22Rv1 (cell line): Measurements from ENCODE around the gene FTL.
A peak's percentile ranks its signal among the peaks of the same experiment; 100 is the strongest.
"Not testable (repeated sequence)": the region's sequence is repeated elsewhere in the genome, so short reads cannot be mapped to it uniquely, and the experiment has no call there.

Source experiments
- H3K27ac ChIP-seq: fragments of 450-650 bp; 2 replicates; pipeline ENCODE4 v1.5.1; 2017
- ZFX ChIP-seq: fragments of 450-650 bp; IDR thresholded peaks from 2 replicates; pipeline ENCODE4 v1.6.1; 2017; ENCODE audit warnings: antibody characterized with exemption, borderline replicate concordance
- TF ChIP-seq, protein P1 (sequence below): fragments of 450-650 bp; IDR thresholded peaks from 2 replicates; pipeline ENCODE4 v1.5.1; 2017; ENCODE audit warnings: mild to moderate bottlenecking

Gene FTL

DNA sequence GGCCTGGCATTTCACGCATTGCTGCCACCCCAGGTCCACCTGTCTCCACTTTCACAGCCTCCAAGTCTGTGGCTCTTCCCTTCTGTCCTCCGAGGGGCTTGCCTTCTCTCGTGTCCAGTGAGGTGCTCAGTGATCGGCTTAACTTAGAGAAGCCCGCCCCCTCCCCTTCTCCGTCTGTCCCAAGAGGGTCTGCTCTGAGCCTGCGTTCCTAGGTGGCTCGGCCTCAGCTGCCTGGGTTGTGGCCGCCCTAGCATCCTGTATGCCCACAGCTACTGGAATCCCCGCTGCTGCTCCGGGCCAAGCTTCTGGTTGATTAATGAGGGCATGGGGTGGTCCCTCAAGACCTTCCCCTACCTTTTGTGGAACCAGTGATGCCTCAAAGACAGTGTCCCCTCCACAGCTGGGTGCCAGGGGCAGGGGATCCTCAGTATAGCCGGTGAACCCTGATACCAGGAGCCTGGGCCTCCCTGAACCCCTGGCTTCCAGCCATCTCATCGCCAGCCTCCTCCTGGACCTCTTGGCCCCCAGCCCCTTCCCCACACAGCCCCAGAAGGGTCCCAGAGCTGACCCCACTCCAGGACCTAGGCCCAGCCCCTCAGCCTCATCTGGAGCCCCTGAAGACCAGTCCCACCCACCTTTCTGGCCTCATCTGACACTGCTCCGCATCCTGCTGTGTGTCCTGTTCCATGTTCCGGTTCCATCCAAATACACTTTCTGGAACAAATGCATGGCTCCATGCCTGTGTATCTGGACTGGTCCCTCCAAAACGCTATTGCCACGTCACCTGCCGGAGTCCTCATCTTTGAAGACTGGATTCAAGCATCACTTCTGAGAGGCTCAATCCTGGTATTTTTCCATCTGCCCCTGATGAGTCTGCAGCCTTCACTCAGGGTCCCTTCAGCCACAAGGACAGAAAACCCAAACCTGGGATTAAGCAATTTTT, 42.3 kb upstream of the FTL start:
- no peak for TF ChIP-seq ZFX
- TF ChIP-seq, protein P1, sequence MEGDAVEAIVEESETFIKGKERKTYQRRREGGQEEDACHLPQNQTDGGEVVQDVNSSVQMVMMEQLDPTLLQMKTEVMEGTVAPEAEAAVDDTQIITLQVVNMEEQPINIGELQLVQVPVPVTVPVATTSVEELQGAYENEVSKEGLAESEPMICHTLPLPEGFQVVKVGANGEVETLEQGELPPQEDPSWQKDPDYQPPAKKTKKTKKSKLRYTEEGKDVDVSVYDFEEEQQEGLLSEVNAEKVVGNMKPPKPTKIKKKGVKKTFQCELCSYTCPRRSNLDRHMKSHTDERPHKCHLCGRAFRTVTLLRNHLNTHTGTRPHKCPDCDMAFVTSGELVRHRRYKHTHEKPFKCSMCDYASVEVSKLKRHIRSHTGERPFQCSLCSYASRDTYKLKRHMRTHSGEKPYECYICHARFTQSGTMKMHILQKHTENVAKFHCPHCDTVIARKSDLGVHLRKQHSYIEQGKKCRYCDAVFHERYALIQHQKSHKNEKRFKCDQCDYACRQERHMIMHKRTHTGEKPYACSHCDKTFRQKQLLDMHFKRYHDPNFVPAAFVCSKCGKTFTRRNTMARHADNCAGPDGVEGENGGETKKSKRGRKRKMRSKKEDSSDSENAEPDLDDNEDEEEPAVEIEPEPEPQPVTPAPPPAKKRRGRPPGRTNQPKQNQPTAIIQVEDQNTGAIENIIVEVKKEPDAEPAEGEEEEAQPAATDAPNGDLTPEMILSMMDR, result no peak
- H3K27ac ChIP-seq, result no peak overlapping the region

DNA sequence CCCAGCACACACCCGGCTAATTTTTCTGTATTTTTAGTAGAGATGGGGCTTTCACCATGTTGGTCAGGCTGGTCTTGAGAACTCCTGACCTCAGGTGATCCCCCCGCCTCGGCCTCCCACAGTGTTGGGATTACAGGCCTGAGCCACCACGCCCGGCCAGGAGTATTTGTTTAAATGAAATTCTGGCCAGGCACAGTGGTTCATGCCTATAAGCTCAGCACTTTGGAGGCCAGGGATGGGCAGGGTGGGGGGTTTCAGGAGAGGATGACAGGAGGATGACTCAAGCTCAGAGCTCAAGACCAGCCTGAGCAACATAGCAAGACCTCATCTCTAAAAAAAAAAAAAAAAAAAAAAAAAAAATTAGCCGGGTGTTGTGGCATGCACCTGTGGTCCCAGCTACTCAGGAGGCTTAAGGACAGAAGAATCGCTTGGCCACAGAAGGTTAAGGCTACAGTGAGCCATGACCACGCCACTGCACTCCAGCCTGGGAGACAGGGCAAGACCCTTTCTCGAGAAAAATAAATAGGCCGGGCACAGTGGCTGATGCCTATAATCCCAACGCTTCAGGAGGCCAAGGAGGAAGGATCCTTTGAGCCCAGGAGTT, 39.8 kb upstream of the FTL start:
- TF ChIP-seq, protein P1, result no peak
- no peak for TF ChIP-seq ZFX
- no peak overlapping the region for H3K27ac ChIP-seq

DNA sequence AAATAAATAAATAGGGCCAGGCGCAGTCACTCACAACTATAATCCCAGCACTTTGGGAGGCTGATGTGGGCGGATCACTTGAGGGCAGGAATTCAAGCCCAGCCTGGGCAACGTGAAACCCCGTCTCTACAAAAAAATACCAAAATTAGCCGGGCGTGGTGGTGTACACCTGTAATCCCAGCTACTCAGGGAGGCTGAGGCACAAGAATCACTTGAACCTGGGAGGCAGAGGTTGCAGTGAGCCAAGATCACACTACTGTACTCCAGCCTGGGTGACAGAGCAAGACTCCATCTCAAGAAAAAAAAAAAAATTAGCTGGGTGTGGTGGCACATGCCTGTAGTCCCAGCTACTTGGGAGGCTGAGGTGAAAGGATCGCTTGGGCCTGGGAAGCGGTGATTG, 39.2 kb upstream of the FTL start:
- not testable (repeated sequence) for H3K27ac ChIP-seq

DNA sequence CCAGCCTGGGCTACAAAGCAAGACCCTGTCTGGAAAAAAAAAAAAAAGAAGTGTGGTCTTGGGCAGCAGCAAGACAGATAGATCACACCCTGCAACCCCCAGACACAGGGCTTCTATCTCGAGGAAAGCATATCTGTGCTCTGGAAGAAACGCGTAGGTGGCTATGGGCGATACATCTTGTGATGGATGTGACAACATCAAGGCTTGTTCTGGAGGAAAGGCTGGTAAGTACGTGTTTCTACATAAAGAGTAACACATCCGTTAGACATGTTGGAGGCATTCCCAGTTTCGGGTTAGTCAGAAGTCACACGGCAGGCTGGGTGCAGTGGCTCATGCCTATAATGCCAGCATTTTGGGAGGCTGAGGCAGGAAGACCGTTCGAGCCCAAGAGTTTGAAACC, 38.2 kb upstream of the FTL start:
- no peak overlapping the region for H3K27ac ChIP-seq
- TF ChIP-seq, protein P1, result no peak
- TF ChIP-seq ZFX, result no peak

DNA sequence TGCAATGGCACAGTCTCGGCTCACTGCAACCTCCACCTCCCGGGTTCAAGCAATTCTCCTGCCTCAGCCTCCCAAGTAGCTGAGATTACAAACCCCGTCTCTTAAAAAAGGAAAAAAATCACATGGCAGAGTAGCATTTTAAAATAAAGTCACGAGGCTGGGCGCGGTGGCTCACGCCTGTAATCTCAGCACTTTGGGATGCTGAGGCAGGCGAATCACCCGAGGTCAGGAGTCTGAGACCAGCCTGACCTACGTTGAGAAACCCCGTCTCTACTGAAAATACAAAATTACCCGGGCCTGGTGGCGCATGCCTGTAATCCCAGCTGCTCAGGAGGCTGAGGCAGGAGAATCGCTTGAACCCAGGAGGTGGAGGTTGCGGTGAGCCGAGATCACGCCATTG, 37.4 kb upstream of the FTL start:
- H3K27ac ChIP-seq, result not testable (repeated sequence)

DNA sequence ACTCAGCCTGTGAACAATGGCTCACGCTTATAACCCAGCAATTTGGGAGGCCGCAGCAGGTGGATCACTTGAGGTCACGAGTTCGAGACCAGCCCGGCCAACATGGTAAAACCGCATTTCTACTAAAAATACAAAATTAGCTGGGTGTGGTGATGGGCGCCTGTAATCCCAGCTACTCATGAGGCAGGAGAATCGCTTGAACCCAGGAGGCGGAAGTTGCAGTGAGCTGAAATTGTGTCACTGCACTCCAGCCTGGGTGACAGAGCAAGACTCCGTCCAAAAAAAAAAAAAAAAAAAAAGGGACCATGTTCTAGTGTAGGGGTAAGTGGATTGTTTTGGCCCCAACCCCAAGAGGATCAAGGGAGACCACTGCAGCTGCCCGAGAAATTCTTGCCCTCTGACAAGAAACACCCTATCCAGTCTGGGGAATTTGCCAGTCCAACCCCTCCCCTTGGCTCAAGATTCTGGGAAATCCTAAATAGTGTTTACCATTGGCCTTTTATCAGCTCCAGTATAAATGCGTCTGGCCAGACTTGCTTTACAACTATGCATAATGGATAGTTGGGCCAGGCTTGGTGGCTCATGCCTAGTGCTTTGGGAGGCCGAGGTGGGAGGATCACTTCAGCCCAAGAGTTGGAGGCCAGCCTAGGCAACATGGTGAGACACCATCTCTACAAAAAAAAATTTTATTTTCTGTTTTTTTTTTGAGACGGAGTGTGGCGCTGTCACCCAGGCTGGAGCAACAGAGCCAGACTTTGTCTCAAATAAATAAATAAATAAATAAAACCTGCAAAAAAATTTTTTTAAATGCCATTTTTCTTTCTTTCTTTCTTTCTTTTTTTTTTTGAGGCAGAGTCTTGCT, 36.7 kb upstream of the FTL start:
- TF ChIP-seq, protein P1, result no peak
- no peak for TF ChIP-seq ZFX
- H3K27ac ChIP-seq, result 0 out of 2 replicates have a peak overlapping the region, but pooled peaks have one; percentile 2

DNA sequence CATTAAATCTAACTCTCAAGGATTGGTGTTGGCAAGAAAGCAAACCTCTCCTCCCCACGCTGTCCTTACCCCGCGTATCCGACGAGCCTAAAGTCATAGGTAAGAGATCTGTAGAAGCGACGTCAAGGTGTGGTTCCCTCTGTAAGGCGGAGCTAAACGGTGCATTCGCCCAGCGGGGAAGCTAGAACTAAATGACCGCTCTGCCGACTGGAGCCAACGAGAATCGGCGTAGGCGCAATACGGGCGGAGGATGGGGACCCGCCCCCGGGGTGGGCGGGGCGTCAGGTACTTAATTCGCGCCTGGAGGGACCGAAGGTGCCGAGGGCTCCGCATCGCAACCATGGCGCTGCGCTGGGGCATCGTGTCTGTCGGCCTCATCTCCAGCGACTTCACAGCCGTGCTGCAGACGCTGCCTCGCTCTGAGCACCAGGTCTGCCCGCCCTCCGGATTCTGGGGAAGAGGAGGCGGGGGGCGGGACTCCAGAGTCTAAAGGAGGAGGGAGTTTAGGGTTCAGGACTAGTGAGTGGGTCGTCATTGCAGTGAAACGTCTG, 31.7 kb upstream of the FTL start, which contains the start of gene DHDH:
Gene DHDH, plus strand, starts transcription at position 318 of the 551 bp plus-strand sequence. Its CDS starts 23 bp downstream, at position 341.
- TF ChIP-seq, protein P1, result no peak
- no peak for TF ChIP-seq ZFX
- peak within 1 kb of the TSS; percentile 66 for H3K27ac ChIP-seq

DNA sequence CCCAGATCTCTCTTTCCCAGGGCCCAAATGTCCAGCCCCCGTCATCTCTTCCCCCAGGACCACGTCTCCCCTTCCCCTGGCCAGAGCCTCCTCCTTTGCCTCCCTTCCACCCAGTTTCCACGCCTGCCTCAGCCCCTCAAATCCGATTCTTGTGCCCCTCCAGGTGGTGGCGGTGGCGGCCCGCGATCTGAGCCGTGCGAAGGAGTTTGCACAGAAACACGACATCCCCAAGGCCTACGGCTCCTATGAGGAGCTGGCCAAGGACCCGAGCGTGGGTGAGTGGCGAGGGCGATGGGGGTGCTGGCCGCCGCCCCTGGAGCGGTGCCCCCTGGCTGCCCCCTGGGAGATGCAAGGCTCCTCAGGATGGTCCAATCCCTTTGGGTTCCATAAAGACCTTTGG, 30.3 kb upstream of the FTL start:
- no peak overlapping the region for H3K27ac ChIP-seq
- TF ChIP-seq, protein P1, result no peak
- TF ChIP-seq ZFX, result no peak
